ENCODE results near the gene PAM.

PAM gene

DNA sequence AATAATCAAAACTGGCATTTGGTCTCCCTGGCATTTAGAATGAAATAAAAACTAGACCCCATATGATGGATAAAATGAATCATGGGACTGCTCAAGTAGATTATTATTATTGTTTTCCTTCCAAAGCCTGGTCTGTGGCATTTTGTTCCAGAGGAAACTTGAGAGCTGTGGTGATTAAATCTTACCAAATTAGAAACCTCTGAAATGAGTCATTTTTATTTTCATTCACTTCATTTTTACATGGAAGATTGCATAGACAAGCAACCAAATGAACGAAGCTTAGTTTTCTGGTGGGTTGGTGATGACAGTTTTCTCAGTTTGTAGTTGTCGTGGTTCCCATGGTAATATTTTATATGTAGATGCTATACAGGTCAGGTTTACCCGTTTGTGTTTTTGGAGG lies 23.4 kb downstream of the PAM start:
- peak overlapping the region in 4 of 11 experiments; percentile 14 to 50 (median 23); a peak in 4 of 22 replicates for H3K4me2 ChIP-seq
- peak overlapping the region in 1 of 11 experiments; percentile 20; a peak in 1 of 22 replicates for H3K27ac ChIP-seq
- TF ChIP-seq Cebpa-rat (IDR thresholded peaks at IDR 0.05): no peak
- H3K36me3 ChIP-seq: peaks cover 0 to 14% (median 8%) of the 10 kb centered on the region in 11 experiments; a peak in 9 of 22 replicates
- peaks cover 10 to 23% (median 17%) of the 10 kb centered on the region in 11 experiments; a peak in 18 of 22 replicates for H3K9me3 ChIP-seq (replicated peaks in 1 of 11)
- H3K4me3 ChIP-seq: no peak overlapping the region
- H3K9ac ChIP-seq: 0 out of 22 replicates have a peak overlapping the region, but pooled peaks of 1 of the 11 experiments have one; percentile 4
- peaks cover 0 to 47% (median 25%) of the 10 kb centered on the region in 10 experiments; a peak in 11 of 20 replicates for H3K4me1 ChIP-seq
- peaks cover 0 to 54% (median 0%) of the 10 kb centered on the region in 11 experiments; a peak in 6 of 22 replicates for H4K20me1 ChIP-seq
- H3K27me3 ChIP-seq: no peaks in the 10 kb centered on the region

DNA sequence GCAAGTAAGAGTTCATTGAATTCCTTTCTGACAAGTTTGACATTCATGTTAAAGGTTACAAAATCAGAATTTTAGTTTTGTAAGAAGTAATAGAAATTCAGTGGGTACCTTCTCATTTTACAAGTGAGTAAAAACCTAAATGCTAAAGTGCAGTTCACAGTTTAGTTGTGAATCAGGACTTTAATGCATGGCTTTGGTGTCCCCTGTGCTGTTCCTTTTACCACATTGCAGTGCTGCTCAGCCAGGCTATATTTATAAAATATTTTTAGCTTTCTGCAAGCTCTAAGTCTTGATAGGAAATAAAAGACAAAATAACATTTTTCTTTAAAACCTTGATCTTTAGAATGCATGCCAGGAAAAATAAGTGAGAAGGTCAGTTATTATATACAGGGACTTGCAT lies 26.3 kb downstream of the PAM start:
- peak overlapping the region in 7 of 11 experiments; percentile 28 to 75 (median 55); a peak in 10 of 22 replicates for H3K27ac ChIP-seq
- peaks cover 6 to 22% (median 13%) of the 10 kb centered on the region in 11 experiments; a peak in 13 of 22 replicates for H3K36me3 ChIP-seq
- no peak overlapping the region for H3K4me3 ChIP-seq
- H4K20me1 ChIP-seq: peaks cover 0 to 41% (median 0%) of the 10 kb centered on the region in 11 experiments; a peak in 5 of 22 replicates
- no peaks in the 10 kb centered on the region for H3K27me3 ChIP-seq
- H3K9me3 ChIP-seq (replicated peaks in 1 of 11): peaks cover 14 to 24% (median 18%) of the 10 kb centered on the region in 11 experiments; a peak in 19 of 22 replicates
- TF ChIP-seq Cebpa-rat (IDR thresholded peaks at IDR 0.05): no peak
- peak overlapping the region in 3 of 11 experiments; percentile 42 to 58 (median 50); a peak in 5 of 22 replicates for H3K4me2 ChIP-seq
- H3K4me1 ChIP-seq: peaks cover 0 to 51% (median 25%) of the 10 kb centered on the region in 10 experiments; a peak in 11 of 20 replicates
- peak overlapping the region in 1 of 11 experiments; percentile 24; a peak in 2 of 22 replicates for H3K9ac ChIP-seq

DNA sequence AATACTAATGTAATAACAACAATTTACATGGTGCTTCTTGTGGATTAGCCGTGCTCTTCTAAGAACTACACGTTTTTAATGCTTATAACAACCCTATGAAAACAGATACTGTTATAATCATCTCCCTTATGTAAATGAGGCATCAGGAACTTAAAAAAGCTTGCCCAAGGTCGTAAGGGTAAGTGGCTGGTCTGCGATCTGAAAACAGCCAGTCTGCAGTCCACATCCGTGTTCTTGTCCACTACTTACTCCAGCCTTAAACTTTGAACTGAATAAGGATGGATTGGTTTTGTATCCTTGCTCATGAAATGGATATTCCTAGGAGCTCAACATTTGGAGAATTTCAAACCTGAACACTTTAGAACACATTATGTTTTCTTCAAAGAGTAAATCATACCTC lies 26.7 kb downstream of the PAM start:
- Histone ChIP-seq H3K36me3 (peaks cover 6 to 22% (median 13%) of the 10 kb centered on the region in 11 experiments; a peak in 13 of 22 replicates), H3K4me1 (peaks cover 0 to 51% (median 25%) of the 10 kb centered on the region in 10 experiments; a peak in 11 of 20 replicates), H3K9ac (peak overlapping the region in 3 of 11 experiments; percentile 22 to 52 (median 24); a peak in 6 of 22 replicates), H3K4me2 (peak overlapping the region in 6 of 11 experiments; percentile 22 to 58 (median 44); a peak in 9 of 22 replicates), H3K4me3 (no peak overlapping the region), H3K9me3 (replicated peaks in 1 of 11) (peaks cover 14 to 24% (median 18%) of the 10 kb centered on the region in 11 experiments; a peak in 19 of 22 replicates), H4K20me1 (peaks cover 0 to 38% (median 0%) of the 10 kb centered on the region in 11 experiments; a peak in 5 of 22 replicates), H3K27me3 (no peaks in the 10 kb centered on the region), H3K27ac (peak overlapping the region in 7 of 11 experiments; percentile 28 to 75 (median 55); a peak in 14 of 22 replicates)
- no peak for TF ChIP-seq Cebpa-rat (IDR thresholded peaks at IDR 0.05)

DNA sequence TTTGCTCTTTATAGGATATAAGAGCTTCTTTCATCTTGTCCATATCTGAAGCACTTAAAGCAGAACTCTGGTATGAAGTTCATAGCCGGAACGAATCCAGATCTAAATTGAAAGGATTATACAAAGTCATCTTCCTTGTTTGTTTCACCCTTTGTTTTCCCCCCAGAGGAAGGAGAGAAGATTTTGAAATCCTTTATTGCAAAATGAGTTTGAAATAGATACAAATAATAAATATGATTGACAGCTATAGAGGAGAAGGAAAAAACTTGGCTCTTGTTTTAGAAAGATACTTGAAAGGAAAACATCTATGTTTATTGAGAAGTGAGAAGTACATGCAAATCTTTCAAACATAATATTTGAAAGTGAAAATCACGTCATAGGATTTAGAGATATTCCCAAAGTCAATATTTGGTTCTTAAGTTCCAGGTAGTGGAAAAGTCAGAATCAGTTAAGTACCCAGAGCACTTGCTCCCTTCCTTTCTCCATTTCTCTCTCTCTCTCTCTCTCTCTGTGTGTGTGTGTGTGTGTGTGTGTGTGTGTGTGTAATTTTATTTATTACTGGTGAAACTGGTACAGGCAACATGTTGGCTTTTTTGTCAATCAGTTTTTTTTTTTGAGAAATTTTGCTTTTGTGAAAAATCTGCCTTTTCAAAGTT lies 27.2 kb downstream of the PAM start:
- Histone ChIP-seq H3K36me3 (peaks cover 6 to 22% (median 13%) of the 10 kb centered on the region in 11 experiments; a peak in 13 of 22 replicates), H3K4me3 (no peak overlapping the region), H3K27me3 (no peaks in the 10 kb centered on the region), H3K4me2 (peak overlapping the region in 6 of 11 experiments; percentile 22 to 58 (median 44); a peak in 9 of 22 replicates), H3K9ac (peak overlapping the region in 3 of 11 experiments; percentile 22 to 52 (median 24); a peak in 4 of 22 replicates), H3K4me1 (peaks cover 0 to 49% (median 25%) of the 10 kb centered on the region in 10 experiments; a peak in 11 of 20 replicates), H3K27ac (peak overlapping the region in 8 of 11 experiments; percentile 29 to 75 (median 54); a peak in 15 of 22 replicates), H4K20me1 (peaks cover 0 to 33% (median 0%) of the 10 kb centered on the region in 11 experiments; a peak in 5 of 22 replicates), H3K9me3 (replicated peaks in 1 of 11) (peaks cover 14 to 24% (median 18%) of the 10 kb centered on the region in 11 experiments; a peak in 19 of 22 replicates)
- no peak for TF ChIP-seq Cebpa-rat (IDR thresholded peaks at IDR 0.05)

DNA sequence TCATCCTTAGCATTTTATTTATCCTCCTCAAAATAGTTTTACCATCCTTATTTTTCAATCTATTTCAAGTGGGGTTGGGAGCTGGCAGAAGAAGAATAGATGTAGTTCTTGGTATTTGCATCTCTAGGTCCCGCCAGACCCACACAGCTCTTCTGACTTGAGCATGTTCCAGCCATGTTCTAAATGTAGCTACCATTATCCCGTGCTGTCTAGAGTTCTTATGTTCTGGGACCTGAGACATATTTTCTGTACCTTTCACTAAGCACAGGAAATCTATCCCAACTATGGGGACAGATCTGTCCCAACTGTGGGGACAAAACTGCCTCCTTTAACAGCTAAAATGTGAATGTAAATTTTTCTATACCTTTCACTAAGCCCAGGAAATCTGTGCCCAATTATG lies 32.0 kb downstream of the PAM start:
- TF ChIP-seq Cebpa-rat (IDR thresholded peaks at IDR 0.05): no peak
- H3K4me1 ChIP-seq: peaks cover 0 to 18% (median 5%) of the 10 kb centered on the region in 10 experiments; a peak in 10 of 20 replicates
- H3K4me3 ChIP-seq: no peak overlapping the region
- H3K9ac ChIP-seq: no peak overlapping the region
- H3K36me3 ChIP-seq: peaks cover 6 to 22% (median 13%) of the 10 kb centered on the region in 11 experiments; a peak in 13 of 22 replicates
- H3K9me3 ChIP-seq (replicated peaks in 1 of 11): peaks cover 14 to 24% (median 18%) of the 10 kb centered on the region in 11 experiments; a peak in 19 of 22 replicates
- no peak overlapping the region for H3K4me2 ChIP-seq
- H3K27ac ChIP-seq: no peak overlapping the region
- H3K27me3 ChIP-seq: no peaks in the 10 kb centered on the region
- peaks cover 0 to 17% (median 0%) of the 10 kb centered on the region in 11 experiments; a peak in 2 of 22 replicates for H4K20me1 ChIP-seq

DNA sequence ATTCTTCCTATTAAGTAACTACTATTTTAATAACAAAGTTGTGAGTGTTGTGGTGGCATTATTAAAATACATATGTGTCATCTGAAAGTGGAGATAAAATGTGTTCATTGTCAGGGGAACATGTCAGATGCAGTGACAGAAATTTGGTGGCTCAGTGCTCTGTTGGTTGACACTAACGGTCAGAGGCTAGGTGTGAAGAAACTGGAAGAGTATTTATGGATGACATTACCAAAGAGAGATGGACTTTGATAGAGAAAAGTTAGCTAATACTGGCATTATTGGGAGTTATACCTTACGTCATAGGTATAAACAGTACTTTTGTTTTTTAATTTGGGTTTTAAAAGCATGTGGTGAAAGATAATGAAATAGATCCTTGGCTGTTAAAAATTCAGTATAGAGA lies 33.7 kb downstream of the PAM start:
- Histone ChIP-seq H3K27ac (no peak overlapping the region), H3K4me3 (no peak overlapping the region), H3K4me2 (no peak overlapping the region), H4K20me1 (peaks cover 0 to 26% (median 0%) of the 10 kb centered on the region in 11 experiments; a peak in 2 of 22 replicates), H3K27me3 (no peaks in the 10 kb centered on the region), H3K9ac (no peak overlapping the region), H3K9me3 (replicated peaks in 1 of 11) (peaks cover 9 to 16% (median 14%) of the 10 kb centered on the region in 11 experiments; a peak in 19 of 22 replicates), H3K4me1 (peaks cover 0 to 5% (median 0%) of the 10 kb centered on the region in 10 experiments; a peak in 1 of 20 replicates), H3K36me3 (peaks cover 6 to 20% (median 10%) of the 10 kb centered on the region in 11 experiments; a peak in 12 of 22 replicates)
- no peak for TF ChIP-seq Cebpa-rat (IDR thresholded peaks at IDR 0.05)

DNA sequence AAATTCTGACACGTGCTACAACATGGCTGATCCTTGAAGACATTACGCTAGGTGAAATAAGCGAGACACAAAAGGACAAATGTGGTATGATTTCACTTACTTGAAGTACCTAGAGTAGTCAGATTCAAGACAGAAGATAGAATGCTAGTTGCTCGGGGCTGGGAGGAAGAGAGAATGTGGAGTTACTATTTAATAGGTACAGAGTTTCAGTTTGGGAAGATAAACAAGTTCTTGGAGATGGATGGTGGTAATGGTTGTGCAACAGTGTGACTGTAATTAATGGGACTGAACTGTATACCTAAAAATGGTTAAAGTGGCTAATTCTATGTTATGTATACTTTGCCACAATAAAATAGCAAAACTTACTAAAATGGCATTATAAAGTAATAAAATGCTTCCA lies 34.4 kb downstream of the PAM start:
- TF ChIP-seq Cebpa-rat (IDR thresholded peaks at IDR 0.05): no peak
- peaks cover under 1 to 14% (median 5%) of the 10 kb centered on the region in 11 experiments; a peak in 10 of 22 replicates for H3K36me3 ChIP-seq
- peaks cover 2 to 10% (median 7%) of the 10 kb centered on the region in 11 experiments; a peak in 13 of 22 replicates for H3K9me3 ChIP-seq (replicated peaks in 1 of 11)
- H4K20me1 ChIP-seq: peaks cover 0 to 26% (median 0%) of the 10 kb centered on the region in 11 experiments; a peak in 2 of 22 replicates
- no peak overlapping the region for H3K4me2 ChIP-seq
- H3K4me3 ChIP-seq: no peak overlapping the region
- H3K9ac ChIP-seq: no peak overlapping the region
- 0 out of 20 replicates have a peak, but pooled peaks cover 0 to 5% (median 0%) of the 10 kb centered on the region in 10 experiments for H3K4me1 ChIP-seq
- H3K27me3 ChIP-seq: no peaks in the 10 kb centered on the region
- H3K27ac ChIP-seq: no peak overlapping the region

DNA sequence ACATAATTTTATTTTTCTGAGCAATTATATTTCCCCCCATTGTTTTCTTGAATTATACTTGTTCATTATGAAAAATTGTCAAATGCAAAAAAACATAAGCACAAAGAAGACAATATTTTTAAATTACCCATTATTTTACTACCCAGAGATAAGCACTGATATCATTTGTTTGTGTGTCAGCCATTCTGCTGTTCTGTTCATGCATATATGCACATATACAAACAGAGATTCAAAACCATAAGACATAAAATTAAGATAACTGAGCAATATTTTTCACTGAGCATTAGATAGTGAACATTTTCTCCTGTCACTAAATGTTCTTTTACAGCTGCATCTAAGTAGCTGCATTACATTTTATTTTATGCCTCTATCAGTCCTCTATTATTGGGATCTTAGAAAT lies 35.6 kb downstream of the PAM start:
- H3K9ac ChIP-seq: no peak overlapping the region
- H3K4me1 ChIP-seq: 0 out of 20 replicates have a peak, but pooled peaks cover 0 to 5% (median 0%) of the 10 kb centered on the region in 10 experiments
- no peak overlapping the region for H3K4me2 ChIP-seq
- no peaks in the 10 kb centered on the region for H3K27me3 ChIP-seq
- peaks cover 0 to 38% (median 0%) of the 10 kb centered on the region in 11 experiments; a peak in 3 of 22 replicates for H4K20me1 ChIP-seq
- no peaks in the 10 kb centered on the region for H3K9me3 ChIP-seq (replicated peaks in 1 of 11)
- no peak for TF ChIP-seq Cebpa-rat (IDR thresholded peaks at IDR 0.05)
- H3K27ac ChIP-seq: no peak overlapping the region
- H3K4me3 ChIP-seq: no peak overlapping the region
- peaks cover 0 to 4% (median 0%) of the 10 kb centered on the region in 11 experiments; a peak in 1 of 22 replicates for H3K36me3 ChIP-seq

Data from BLaER1 treated with 17β-estradiol and CSF1 and Interleukin-3, amounts not matched to agents 10 nM and 100 nM (cell line).